ENCODE measurements around the gene RAD51AP2.
"Not testable (repeated sequence)": the region's sequence is repeated elsewhere in the genome, so short reads cannot be mapped to it uniquely, and the experiment has no call there.

RAD51AP2 gene

GRCh38 chr2:17538022-17538843 is 20.0 kb upstream of the RAD51AP2 start:
- no peak for DNase-seq (ENCODE audit: low read depth, low spot score)

DNA sequence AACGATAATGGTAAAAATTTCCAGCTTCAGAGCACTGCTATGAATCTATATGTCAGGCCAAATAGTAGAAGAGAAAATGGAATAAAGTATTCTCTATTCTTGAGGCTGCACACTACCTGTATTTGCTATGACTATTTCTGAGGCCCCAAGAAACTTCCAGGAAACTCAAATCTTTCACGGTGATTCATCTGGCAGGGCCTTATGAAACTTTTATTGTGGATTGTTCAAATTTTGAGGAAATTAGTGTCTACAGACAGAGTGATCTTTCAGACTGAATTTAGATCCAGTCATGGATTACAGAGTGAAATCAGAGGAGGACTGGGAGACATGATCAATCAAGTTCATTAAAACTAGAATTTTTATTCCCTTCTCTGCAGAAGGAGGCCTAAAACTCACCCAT is 18.2 kb upstream of the RAD51AP2 start:
- DNase-seq (ENCODE audit: low read depth, low spot score) = no peak

- no peak for DNase-seq (ENCODE audit: low read depth, low spot score)
Measured at GRCh38 chr2:17533546-17533945, 15.3 kb upstream of the RAD51AP2 start.

- DNase-seq (ENCODE audit: low read depth, low spot score) = no peak
Measured at GRCh38 chr2:17529771-17530170, 11.5 kb upstream of the RAD51AP2 start.

DNA sequence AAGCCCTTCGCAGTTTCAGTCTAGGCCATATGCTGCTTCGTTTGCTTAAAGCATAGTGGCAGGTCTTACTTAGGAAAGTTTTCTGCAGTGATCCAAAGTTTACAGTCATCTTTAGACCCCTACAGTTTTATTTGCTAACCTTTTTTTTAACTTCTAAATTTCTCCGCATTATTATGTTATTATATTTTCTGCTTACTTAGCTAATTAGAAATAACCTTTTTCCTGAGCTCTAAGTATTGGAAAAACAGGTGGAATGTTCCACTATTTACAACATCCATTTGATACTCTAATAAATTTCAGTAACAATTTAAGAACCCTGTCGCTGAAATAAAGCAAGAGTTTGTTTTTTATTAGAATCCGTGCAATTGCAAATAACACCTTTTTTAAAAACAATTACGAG is 4.1 kb upstream of the RAD51AP2 start:
- no peak for DNase-seq (ENCODE audit: low read depth, low spot score)

- no peak for DNase-seq (ENCODE audit: low read depth, low spot score)
Measured at GRCh38 chr2:17521621-17522020, 3.4 kb upstream of the RAD51AP2 start.

GRCh38 chr2:17520761-17521160 is 2.5 kb upstream of the RAD51AP2 start:
- DNase-seq (ENCODE audit: low read depth, low spot score) = no peak

- DNase-seq (ENCODE audit: low read depth, low spot score) = no peak
Measured at GRCh38 chr2:17519486-17519885, 1.2 kb upstream of the RAD51AP2 start.

GRCh38 chr2:17517481-17518211 is 594 bp downstream of the RAD51AP2 start:
- no peak for DNase-seq (ENCODE audit: low read depth, low spot score)

- no peak for DNase-seq (ENCODE audit: low read depth, low spot score)
Measured at GRCh38 chr2:17515652-17516051, 2.6 kb downstream of the RAD51AP2 start.

- DNase-seq (ENCODE audit: low read depth, low spot score) = no peak
Measured at GRCh38 chr2:17506736-17507616, 11.3 kb downstream of the RAD51AP2 start.

GRCh38 chr2:17497718-17498117 is 20.5 kb downstream of the RAD51AP2 start:
- DNase-seq (ENCODE audit: low read depth, low spot score) = no peak

DNA sequence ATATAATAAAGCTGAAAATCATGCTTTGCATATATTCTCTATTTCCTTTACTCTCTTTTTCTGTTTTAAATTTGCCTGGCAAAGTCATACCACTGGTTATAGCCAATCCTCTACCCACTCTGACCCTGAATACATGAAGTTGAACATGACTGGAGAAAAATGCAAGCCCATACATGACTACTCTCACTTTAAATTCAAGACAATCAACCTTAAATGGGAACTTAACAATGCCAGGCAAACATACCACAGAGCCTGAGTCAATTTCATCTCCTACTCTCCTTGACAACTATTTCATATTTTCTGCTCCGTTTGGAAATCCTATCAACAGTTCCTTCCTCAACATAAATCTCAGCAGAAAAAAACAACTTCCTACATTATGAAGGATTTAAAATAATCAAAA is 22.6 kb downstream of the RAD51AP2 start:
- no peak for DNase-seq (ENCODE audit: low read depth, low spot score)

DNA sequence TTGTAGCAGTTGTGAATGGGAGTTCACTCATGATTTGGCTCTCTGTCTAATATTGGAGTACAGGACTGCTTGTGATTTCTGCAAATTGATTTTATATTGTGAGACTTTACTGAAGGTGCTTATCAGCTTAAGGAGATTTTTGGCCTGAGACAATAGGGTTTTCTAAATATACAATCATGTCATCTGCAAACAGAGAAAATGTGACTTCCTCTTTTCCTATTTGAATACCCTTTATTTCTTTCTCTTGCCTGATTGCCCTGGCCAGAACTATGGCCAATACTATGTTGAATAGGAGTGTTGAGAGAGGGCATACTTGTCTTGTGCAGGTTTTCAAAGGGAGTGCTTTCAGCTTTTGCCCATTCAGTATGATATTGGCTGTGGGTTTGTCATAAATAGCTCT is 28.1 kb downstream of the RAD51AP2 start:
- not testable (repeated sequence) for DNase-seq (ENCODE audit: low read depth, low spot score)

DNA sequence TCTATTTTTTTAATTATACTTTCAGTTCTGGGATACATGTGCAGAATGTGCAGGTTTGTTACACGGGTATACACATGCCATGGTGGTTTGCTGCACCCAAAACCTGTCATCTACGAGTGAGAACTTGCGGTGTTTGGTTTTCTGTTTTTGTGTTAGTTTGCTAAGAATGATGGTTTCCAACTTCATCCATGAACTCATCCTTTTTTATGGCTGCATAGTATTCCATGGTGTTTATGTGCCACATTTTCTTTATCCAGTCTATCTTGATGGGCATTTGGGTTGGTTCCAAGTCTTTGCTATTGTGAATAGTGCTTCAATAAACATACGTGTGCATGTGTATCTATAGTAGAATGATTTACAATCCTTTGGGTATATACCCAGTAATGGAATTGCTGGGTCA is 29.6 kb downstream of the RAD51AP2 start:
- not testable (repeated sequence) for DNase-seq (ENCODE audit: low read depth, low spot score)

- DNase-seq (ENCODE audit: low read depth, low spot score) = no peak
Measured at GRCh38 chr2:17483496-17483895, 34.7 kb downstream of the RAD51AP2 start.

DNA sequence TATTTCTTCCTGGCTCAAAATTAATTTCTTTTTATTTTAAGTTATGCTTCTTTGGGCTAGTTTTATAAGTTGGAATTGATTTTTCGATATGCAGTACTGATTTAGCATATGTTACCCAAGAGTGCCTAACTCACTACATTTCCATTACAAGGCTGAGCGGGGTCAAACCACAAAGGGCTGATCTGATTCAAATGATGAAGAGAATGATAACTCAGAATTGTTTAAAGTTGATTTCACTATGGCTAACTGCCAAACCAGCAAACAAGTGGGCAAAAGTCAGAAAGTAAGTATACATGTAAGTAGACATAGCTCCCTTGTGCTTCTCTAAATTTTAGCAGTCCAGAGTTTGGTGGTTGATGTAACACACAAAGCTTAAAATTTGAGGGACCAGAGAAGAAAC is 35.6 kb downstream of the RAD51AP2 start:
- DNase-seq (ENCODE audit: low read depth, low spot score) = no peak

DNA sequence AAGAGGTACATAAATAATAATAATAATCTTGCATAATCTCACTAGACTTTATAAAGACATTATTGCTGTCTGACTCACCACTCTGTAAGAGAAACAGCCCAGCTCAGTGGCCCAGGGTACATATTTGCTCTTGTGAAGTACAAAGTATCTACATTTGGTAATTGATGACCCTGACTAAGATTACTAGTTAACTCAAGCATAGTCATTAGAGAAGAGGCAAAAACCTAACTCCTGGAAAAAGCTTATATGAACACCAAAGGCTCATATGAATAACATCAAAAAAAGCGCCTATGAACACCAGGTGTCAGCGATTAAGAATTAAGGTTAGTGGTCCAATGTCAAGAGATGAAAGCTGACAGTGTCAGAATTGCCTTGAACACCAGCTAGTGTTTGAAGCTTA is 38.4 kb downstream of the RAD51AP2 start:
- DNase-seq (ENCODE audit: low read depth, low spot score) = no peak

DNA sequence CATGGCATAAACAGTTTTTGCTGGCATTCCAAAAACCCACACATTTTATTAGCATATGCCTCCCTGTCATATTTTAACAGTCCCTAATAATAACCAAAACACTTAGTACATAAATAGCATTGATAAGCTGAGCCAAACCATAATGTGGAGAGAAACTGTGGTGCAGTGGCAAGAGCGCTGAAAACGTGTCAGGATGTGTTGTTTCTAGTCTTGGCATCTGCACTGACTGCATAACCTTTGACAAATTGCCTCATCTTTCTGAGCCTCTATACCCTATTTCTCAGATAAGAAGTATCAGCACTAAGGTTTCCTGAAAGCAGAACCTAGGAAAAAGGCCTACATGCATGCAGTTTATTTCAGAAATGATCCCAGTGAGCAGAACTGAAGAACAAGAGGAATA is 41.4 kb downstream of the RAD51AP2 start:
- no peak for DNase-seq (ENCODE audit: low read depth, low spot score)

- no peak for DNase-seq (ENCODE audit: low read depth, low spot score)
Measured at GRCh38 chr2:17476064-17476463, 42.2 kb downstream of the RAD51AP2 start.

- no peak for DNase-seq (ENCODE audit: low read depth, low spot score)
Measured at GRCh38 chr2:17475286-17475685, 43.0 kb downstream of the RAD51AP2 start.

DNA sequence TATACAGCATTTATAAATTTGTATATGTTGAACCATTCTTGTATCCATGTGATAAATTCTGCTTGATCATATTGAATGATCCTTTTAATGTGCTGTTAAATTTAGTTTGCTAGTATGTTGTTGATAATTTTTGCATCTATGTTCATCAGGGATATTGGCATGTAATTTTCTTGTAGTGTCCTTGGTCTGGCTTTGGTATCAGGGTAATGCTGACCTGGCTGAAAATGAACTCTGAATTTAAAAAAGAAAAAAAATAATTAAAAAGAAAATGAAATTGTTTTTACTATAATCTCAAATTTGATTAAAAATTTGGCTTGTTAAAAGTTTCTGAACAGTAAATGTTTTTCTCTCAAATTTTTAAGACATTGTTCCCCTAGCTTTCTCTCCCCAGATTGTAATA is 46.3 kb downstream of the RAD51AP2 start:
- DNase-seq (ENCODE audit: low read depth, low spot score) = no peak
